DMS153 (cell line): ENCODE measurements around the gene GMPPB.
"Not testable (repeated sequence)": the region's sequence is repeated elsewhere in the genome, so short reads cannot be mapped to it uniquely, and the experiment has no call there.

ENCODE experiments used
- DNase-seq: peaks from one replicate; lab custom pipeline; 2025; lab: John Stamatoyannopoulos, UW

The GMPPB gene

GRCh38 chr3:49723628-49724551 lies at the start of gene GMPPB:
Gene GMPPB (minus strand): TSS chr3:49723951. CDS start chr3:49723726, 225 bp downstream.
- DNase-seq = peak; percentile 87

- DNase-seq = no peak
Observed at GRCh38 chr3:49772703-49773102, 49.0 kb upstream of the GMPPB start.

- no peak for DNase-seq
Observed at GRCh38 chr3:49771340-49771938, 47.7 kb upstream of the GMPPB start.

- DNase-seq = no peak
Observed at GRCh38 chr3:49769926-49770325, 46.2 kb upstream of the GMPPB start.

GRCh38 chr3:49769286-49769915 lies 45.6 kb upstream of the GMPPB start:
- no peak for DNase-seq

- DNase-seq = no peak
Observed at GRCh38 chr3:49763981-49764380, 40.2 kb upstream of the GMPPB start.

- no peak for DNase-seq
Observed at GRCh38 chr3:49761661-49762060, 37.9 kb upstream of the GMPPB start.

GRCh38 chr3:49759226-49759625 lies 35.5 kb upstream of the GMPPB start:
- DNase-seq = no peak

- DNase-seq = no peak
Observed at GRCh38 chr3:49757197-49757596, 33.4 kb upstream of the GMPPB start.

- no peak for DNase-seq
Observed at GRCh38 chr3:49756036-49756435, 32.3 kb upstream of the GMPPB start.

GRCh38 chr3:49754536-49754935 lies 30.8 kb upstream of the GMPPB start:
- DNase-seq = no peak

- DNase-seq = no peak
Observed at GRCh38 chr3:49751501-49751900, 27.8 kb upstream of the GMPPB start.

GRCh38 chr3:49750056-49750455 lies 26.3 kb upstream of the GMPPB start:
- no peak for DNase-seq

GRCh38 chr3:49748874-49749273 lies 25.1 kb upstream of the GMPPB start:
- DNase-seq = not testable (repeated sequence)

- DNase-seq = no peak
Observed at GRCh38 chr3:49747792-49748480, 24.2 kb upstream of the GMPPB start.

GRCh38 chr3:49745986-49746385 lies 22.2 kb upstream of the GMPPB start:
- DNase-seq = no peak

GRCh38 chr3:49740427-49740826 lies 16.7 kb upstream of the GMPPB start:
- DNase-seq = no peak

GRCh38 chr3:49738067-49738713 lies 14.4 kb upstream of the GMPPB start:
- no peak for DNase-seq

GRCh38 chr3:49734752-49735151 lies 11.0 kb upstream of the GMPPB start:
- no peak for DNase-seq

- DNase-seq = no peak
Observed at GRCh38 chr3:49733551-49733950, 9.8 kb upstream of the GMPPB start.

- DNase-seq = no peak
Observed at GRCh38 chr3:49732597-49732996, 8.8 kb upstream of the GMPPB start.
